GM10847 (cell line): ENCODE results near the gene RPS16.

Experiments used
- POLR2A ChIP-seq: IDR thresholded peaks from 2 replicates; pipeline ENCODE4 v1.6.1; 2011; ENCODE audit not compliant: insufficient read length; ENCODE audit errors: extremely low read depth

Gene RPS16

GRCh38 chr19:39390751-39391437 is 44.9 kb downstream of the RPS16 start, which contains the start of the genes MED29 and PAF1:
Gene MED29, plus strand, starts transcription at chr19:39391378. Its CDS starts 45 bp downstream, at chr19:39391423.
Gene PAF1, minus strand, starts transcription at chr19:39391106. Its CDS starts 242 bp downstream, at chr19:39390864.
- TF ChIP-seq POLR2A, result peak; percentile 91

- no peak for TF ChIP-seq POLR2A
These were observed 45.3 kb downstream of the RPS16 start for GRCh38 chr19:39390451-39390750.

GRCh38 chr19:39389631-39390414 is 45.9 kb downstream of the RPS16 start:
- TF ChIP-seq POLR2A, result no peak

- no peak for TF ChIP-seq POLR2A
These were observed 47.1 kb downstream of the RPS16 start for GRCh38 chr19:39388657-39389056.

GRCh38 chr19:39386557-39386956 is 49.2 kb downstream of the RPS16 start:
- TF ChIP-seq POLR2A, result no peak

- no peak for TF ChIP-seq POLR2A
These were observed 49.9 kb downstream of the RPS16 start for GRCh38 chr19:39385629-39386411.

- TF ChIP-seq POLR2A, result no peak
These were observed 50.7 kb downstream of the RPS16 start for GRCh38 chr19:39384839-39385568.
